SK-N-SH (cell line): Measurements from ENCODE around the gene PAX9. TPM values are rescaled to one million over a fixed set of nuclear protein-coding genes. Genes with fewer than 3 reads are reported as not detected.

Experiments used
- CTCF ChIA-PET: fragments of 300-600, 350-600 bp; formaldehyde crosslinking; extraction: SDS; loops from one replicate; lab custom pipeline; 2021; lab: Yijun Ruan, JAX
- POLR2A ChIA-PET: fragments of 350-600 bp; sonication (Branson Sonifier 250); formaldehyde crosslinking; extraction: SDS; loops from one replicate; lab custom pipeline; 2020; ENCODE audit warnings: antibody characterized with exemption, inconsistent platforms; lab: Yijun Ruan, JAX
- DNase-seq: peaks from one replicate; pipeline ENCODE4 v3.0.0; 2012
- H2AFZ ChIP-seq: fragments of 200-600 bp; sonication (generic); 2 replicates; pipeline ENCODE4 v1.8.1; 2016; ENCODE audit warnings: antibody characterized with exemption, mild to moderate bottlenecking, low read depth
- H3F3A ChIP-seq: fragments of 200-600 bp; sonication (generic); replicated peaks from 2 replicates; pipeline ENCODE3; 2016; ENCODE audit warnings: antibody characterized with exemption, mild to moderate bottlenecking; ENCODE audit not compliant: insufficient read depth
- H3K27ac ChIP-seq, 2 experiments: fragments of 200-500 bp in 1 of 2; fragments of 200-600 bp in 1 of 2; sonication (Bioruptor generic) in 1 of 2; sonication (generic), shearing (Covaris generic) in 1 of 2; 2 replicates each; pipeline versions ENCODE4 v1.5.1 to v1.6.1; 2014 to 2016; ENCODE audit warnings: low read depth in 2 of 2, inconsistent platforms in 1 of 2, low read length in 1 of 2, mild to moderate bottlenecking in 1 of 2, mixed read lengths in 1 of 2
- H3K27me3 ChIP-seq: fragments of 200-600 bp; sonication (generic), shearing (Covaris generic); 2 replicates; pipeline ENCODE4 v1.6.1; 2016; ENCODE audit warnings: mixed run types; ENCODE audit not compliant: insufficient read depth
- H3K36me3 ChIP-seq, 2 experiments: fragments of 200-500 bp in 1 of 2; fragments of 200-600 bp in 1 of 2; sonication (Bioruptor generic) in 1 of 2; sonication (generic) in 1 of 2; replicated peaks in 1 of 2; 2 replicates each; pipeline versions ENCODE3 to v1.5.1; 2014 to 2016; ENCODE audit warnings: low read length in 1 of 2, mild to moderate bottlenecking in 1 of 2; ENCODE audit not compliant: insufficient read depth in 2 of 2, control insufficient read depth in 1 of 2
- H3K4me1 ChIP-seq, 2 experiments: fragments of 200-500 bp in 1 of 2; fragments of 200-600 bp in 1 of 2; sonication (Bioruptor generic) in 1 of 2; sonication (generic), shearing (Covaris generic) in 1 of 2; 2 replicates each; pipeline versions ENCODE4 v1.5.1 to v1.6.1; 2014 to 2016; ENCODE audit warnings: low read depth in 1 of 2, low read length in 1 of 2, mixed run types in 1 of 2; ENCODE audit not compliant: insufficient read depth in 2 of 2, control insufficient read depth in 1 of 2
- H3K4me2 ChIP-seq: fragments of 200-600 bp; sonication (generic), shearing (Covaris generic); 2 replicates; pipeline ENCODE4 v1.6.1; 2017; ENCODE audit warnings: mixed run types
- H3K4me3 ChIP-seq, 2 experiments: fragments of 200-500 bp in 1 of 2; fragments of 200-600 bp in 1 of 2; sonication (Bioruptor generic) in 1 of 2; sonication (generic), shearing (Covaris generic) in 1 of 2; 2 replicates each; pipeline versions ENCODE4 v1.5.1 to v1.8.1; 2014 to 2016; ENCODE audit warnings: low read depth in 2 of 2, inconsistent platforms in 1 of 2, low read length in 1 of 2, mild to moderate bottlenecking in 1 of 2, mixed read lengths in 1 of 2, moderate library complexity in 1 of 2
- H3K79me2 ChIP-seq: fragments of 200-600 bp; sonication (generic); 2 replicates; pipeline ENCODE4 v1.8.1; 2017; ENCODE audit warnings: mild to moderate bottlenecking; ENCODE audit not compliant: insufficient read depth
- H3K9ac ChIP-seq: fragments of 200-600 bp; sonication (generic); 2 replicates; pipeline ENCODE4 v1.6.1; 2017; ENCODE audit warnings: mixed run types
- H3K9me2 ChIP-seq: fragments of 200-600 bp; sonication (generic); 2 replicates; pipeline ENCODE4 v1.6.1; 2017; ENCODE audit warnings: mixed run types
- H3K9me3 ChIP-seq: fragments of 200-600 bp; sonication (generic); 2 replicates; pipeline ENCODE4 v1.6.1; 2017; ENCODE audit warnings: mixed run types, mild to moderate bottlenecking, moderate library complexity
- H4K20me1 ChIP-seq: fragments of 200-600 bp; sonication (generic); 2 replicates; pipeline ENCODE4 v1.6.1; 2017; ENCODE audit warnings: mild to moderate bottlenecking, mixed run types; ENCODE audit not compliant: insufficient read depth
- CHD2 ChIP-seq: fragments of 150-350 bp; IDR thresholded peaks from 2 replicates; pipeline ENCODE4 v1.6.1; 2018; ENCODE audit warnings: low read length; ENCODE audit not compliant: partially characterized antibody
- EP300 ChIP-seq, 2 experiments: IDR thresholded peaks; 2 replicates each; pipeline versions ENCODE4 v1.4.0 to v1.6.1; 2012; ENCODE audit warnings: borderline replicate concordance in 1 of 2, low read depth in 1 of 2, low read length in 1 of 2
- FOXJ3 ChIP-seq: sonication (generic); formaldehyde crosslinking; IDR thresholded peaks from 2 replicates; pipeline ENCODE4 v1.5.1; 2020; ENCODE audit warnings: mild to moderate bottlenecking, missing genetic modification reagents
- GATA2 ChIP-seq: sonication (generic); formaldehyde crosslinking; IDR thresholded peaks from 2 replicates; pipeline ENCODE4 v1.5.0; 2020; ENCODE audit warnings: mild to moderate bottlenecking, missing genetic modification reagents
- MAX ChIP-seq: IDR thresholded peaks from 2 replicates; pipeline ENCODE4 v1.4.0; 2012; ENCODE audit warnings: low read depth
- MXI1 ChIP-seq: IDR thresholded peaks from 2 replicates; pipeline ENCODE4 v1.6.1; 2012; ENCODE audit warnings: mild to moderate bottlenecking, low read depth, low read length, improper control_type of control experiment
- RAD21 ChIP-seq: IDR thresholded peaks from 2 replicates; pipeline ENCODE4 v1.6.1; 2012; ENCODE audit warnings: mild to moderate bottlenecking, low read length
- RXRA ChIP-seq: IDR thresholded peaks from 2 replicates; pipeline ENCODE4 v1.4.0; 2012; ENCODE audit warnings: low read depth, mild to moderate bottlenecking, borderline replicate concordance
- SIN3A ChIP-seq: IDR thresholded peaks from 2 replicates; pipeline ENCODE4 v1.6.1; 2012; ENCODE audit warnings: low read depth, mild to moderate bottlenecking, low read length, moderate library complexity, borderline replicate concordance
- SMC3 ChIP-seq: IDR thresholded peaks from 2 replicates; pipeline ENCODE4 v1.6.1; 2012; ENCODE audit warnings: low read depth, low read length, improper control_type of control experiment
- TEAD4 ChIP-seq: IDR thresholded peaks from 2 replicates; pipeline ENCODE4 v1.4.0; 2012; ENCODE audit warnings: mild to moderate bottlenecking, borderline replicate concordance; ENCODE audit not compliant: insufficient read depth
- YY1 ChIP-seq: IDR thresholded peaks from 2 replicates; pipeline ENCODE4 v1.4.0; 2012; ENCODE audit warnings: low read depth, mild to moderate bottlenecking
- ZBTB33 ChIP-seq: IDR thresholded peaks from 2 replicates; pipeline ENCODE4 v1.4.0; 2012; ENCODE audit warnings: low read depth, borderline replicate concordance
- WGBS: methylation state at CpG from one replicate; pipeline ENCODE4 v1.1.6; 2017; ENCODE audit warnings: low lambda C conversion rate; 5-methylcytosine and 5-hydroxymethylcytosine counted together
- polyA plus RNA-seq, 3 experiments: library from polyadenylated mRNA; depleted of rRNA; stranded (reverse); fragments of >200 nt; gene quantifications; 2 replicates each; pipeline ENCODE4 v1.2.3, GENCODE V29; 2012
- TF ChIP-seq, protein P1 (sequence below): IDR thresholded peaks from 2 replicates; pipeline ENCODE4 v1.4.0; 2012; ENCODE audit warnings: low read depth, borderline replicate concordance

PAX9 gene
- polyA plus RNA-seq, 1 of the 3 experiments (the other 2 are of a cell fraction): not detected

GRCh38 chr14:36667679-36668078, 6.0 kb downstream of the PAX9 start:
- no peak overlapping the region for H3K4me2 ChIP-seq
- H3K27me3 ChIP-seq: peaks cover 27% of the 10 kb centered on the region
- no peaks in the 10 kb centered on the region for H3K79me2 ChIP-seq
- 25% methylated on average over 4 of the region's 4 CpGs for WGBS
- H3K9ac ChIP-seq: no peak overlapping the region
- H3K9me2 ChIP-seq: no peaks in the 10 kb centered on the region
- no peak overlapping the region for H3K27ac ChIP-seq
- H3K4me3 ChIP-seq: no peak overlapping the region
- no peaks in the 10 kb centered on the region for H3F3A ChIP-seq
- POLR2A ChIA-PET: no interaction called here
- CTCF ChIA-PET: no interaction called here
- H3K9me3 ChIP-seq: no peaks in the 10 kb centered on the region
- H3K36me3 ChIP-seq: no peaks in the 10 kb centered on the region
- no peaks in the 10 kb centered on the region for H3K4me1 ChIP-seq
- H4K20me1 ChIP-seq: no peaks in the 10 kb centered on the region
- TF ChIP-seq YY1 (no peak), RXRA (no peak), MAX (no peak), GATA2 (CRISPR knock-in tag) (no peak), TEAD4 (no peak), RAD21 (no peak), SIN3A (no peak), EP300 (IDR thresholded peaks at IDR 0.05; ENCODE audit: borderline replicate concordance in 1 of 2, low read depth in 1 of 2, low read length in 1 of 2) (no peak), FOXJ3 (CRISPR knock-in tag) (no peak)
- TF ChIP-seq, protein P1, sequence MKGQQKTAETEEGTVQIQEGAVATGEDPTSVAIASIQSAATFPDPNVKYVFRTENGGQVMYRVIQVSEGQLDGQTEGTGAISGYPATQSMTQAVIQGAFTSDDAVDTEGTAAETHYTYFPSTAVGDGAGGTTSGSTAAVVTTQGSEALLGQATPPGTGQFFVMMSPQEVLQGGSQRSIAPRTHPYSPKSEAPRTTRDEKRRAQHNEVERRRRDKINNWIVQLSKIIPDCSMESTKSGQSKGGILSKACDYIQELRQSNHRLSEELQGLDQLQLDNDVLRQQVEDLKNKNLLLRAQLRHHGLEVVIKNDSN: no peak
- no peak for DNase-seq
- H2AFZ ChIP-seq: no peak overlapping the region

DNA sequence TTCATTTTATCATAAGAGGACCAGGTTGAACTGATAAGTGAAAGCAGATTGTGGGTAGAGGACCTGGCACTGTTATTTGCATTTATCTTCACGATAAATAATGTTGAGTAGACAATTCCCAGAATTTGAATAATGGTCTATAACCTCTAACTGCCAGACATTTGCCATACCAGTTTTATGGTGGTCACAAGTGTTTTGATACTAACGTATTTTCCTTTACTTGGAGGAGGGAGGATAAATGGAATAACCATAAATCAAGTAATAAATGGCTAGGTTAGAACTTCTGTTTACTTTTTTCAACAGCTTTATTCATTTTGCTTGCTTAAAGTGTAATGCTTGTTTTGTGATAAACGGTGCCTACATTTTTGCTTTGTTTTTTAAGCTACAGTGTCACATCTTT, 9.5 kb downstream of the PAX9 start:
- Histone ChIP-seq H2AFZ (no peak overlapping the region), H3K4me3 (no peak overlapping the region), H3K4me1 (no peaks in the 10 kb centered on the region), H3K4me2 (no peak overlapping the region), H3F3A (no peaks in the 10 kb centered on the region), H3K36me3 (no peaks in the 10 kb centered on the region), H3K9ac (no peak overlapping the region), H3K79me2 (no peaks in the 10 kb centered on the region)
- ChIA-PET POLR2A (no interaction called here), CTCF (no interaction called here)
- no peak for DNase-seq
- no peak for TF ChIP-seq SMC3
- no peak for TF ChIP-seq ZBTB33
- TF ChIP-seq MXI1: no peak
- TF ChIP-seq CHD2: no peak
- TF ChIP-seq, all 33 proteins: peak for 0
- H3K27ac ChIP-seq: no peak overlapping the region
- H4K20me1 ChIP-seq: no peaks in the 10 kb centered on the region
- H3K9me3 ChIP-seq: no peaks in the 10 kb centered on the region
- H3K27me3 ChIP-seq: peaks cover 4% of the 10 kb centered on the region; the same call in 1 of the 2 replicates
- WGBS: 19% methylated on average over 3 of the region's 3 CpGs
- no peaks in the 10 kb centered on the region for H3K9me2 ChIP-seq
